OCI-LY3 (cell line): ENCODE measurements around the gene CNTNAP2.

Experiments
- CTCF ChIP-seq: fragments of 200-600, 300-600 bp; sonication (generic); IDR thresholded peaks from 2 replicates; pipeline ENCODE4 v1.5.1; 2014; ENCODE audit warnings: antibody characterized with exemption, low read length, low read depth
- EZH2phosphoT487 ChIP-seq: fragments of 200-600 bp; shearing (Covaris generic); IDR thresholded peaks from 2 replicates; pipeline ENCODE4 v1.6.1; 2018; ENCODE audit warnings: antibody characterized with exemption, mixed run types, low read depth

- TF ChIP-seq CTCF (no peak), EZH2phosphoT487 (no peak)
These were observed 2251.3 kb downstream of the CNTNAP2 start for GRCh38 chr7:148367731-148368475.
